GM12878 (cell line): ENCODE results near the gene CDC14A. TPM values are rescaled to one million over a fixed set of nuclear protein-coding genes. Genes with fewer than 3 reads are reported as not detected.

ENCODE experiments used
- ATAC-seq: fragments of 200-7000 bp; cut with Tn5 transposase; 3 replicates; pipeline ENCODE4 v1.9.1; 2020; ENCODE audit warnings: mild to moderate bottlenecking, moderate library complexity
- BruUV-seq: library from RNA; stranded (reverse); fragments of 400-500 nt; replicated peaks from 2 replicates; lab custom pipeline; 2021; lab: Mats Ljungman, UMichigan
- CTCF ChIA-PET: fragments of 300-600 bp; sonication (Branson Sonifier 250); formaldehyde crosslinking; extraction: SDS; loops from one replicate; lab custom pipeline; 2021; ENCODE audit warnings: inconsistent platforms; lab: Yijun Ruan, JAX
- POLR2A ChIA-PET: fragments of 350-600 bp; formaldehyde crosslinking; extraction: SDS; loops from one replicate; lab custom pipeline; 2021; ENCODE audit warnings: inconsistent platforms; lab: Charles Lee
- RAD21 ChIA-PET: fragments of 300-600 bp; sonication (Branson Sonifier 250); formaldehyde crosslinking; loops from one replicate; lab custom pipeline; 2023; ENCODE audit warnings: antibody characterized with exemption; ENCODE audit not compliant: unreplicated experiment; lab: Charles Lee
- SMC1A ChIA-PET: fragments of 300-600 bp; sonication (Branson Sonifier 250); formaldehyde crosslinking; loops from one replicate; lab custom pipeline; 2023; ENCODE audit not compliant: unreplicated experiment, uncharacterized antibody; lab: Charles Lee
- DNase-seq: peaks from one replicate; pipeline ENCODE4 v3.0.0-alpha.2; 2011; ENCODE audit warnings: low read depth, low spot score
- FAIRE-seq: peaks from 3 replicates; lab custom pipeline; 2011; peaks lifted over from hg19 to GRCh38; lab: Jason Lieb, UNC
- H2AFZ ChIP-seq: 2 replicates; pipeline ENCODE4 v1.6.0; 2011; ENCODE audit warnings: low read depth, low read length, control low read depth; ENCODE audit not compliant: control insufficient read depth
- H3K27ac ChIP-seq: 2 replicates; pipeline ENCODE4 v1.5.1; 2011; ENCODE audit warnings: control low read depth; ENCODE audit not compliant: control insufficient read depth, insufficient read depth
- H3K27me3 ChIP-seq, 2 experiments: replicated peaks in 1 of 2; 2 replicates each; pipeline versions ENCODE4 v1.6.0 to v1.6.1; 2011; ENCODE audit warnings: low read length in 1 of 2; ENCODE audit not compliant: control insufficient read depth in 2 of 2, insufficient read depth in 2 of 2
- H3K36me3 ChIP-seq, 2 experiments: 2 replicates each; pipeline ENCODE4 v1.5.1; 2011; ENCODE audit warnings: low read length in 1 of 2; ENCODE audit not compliant: control insufficient read depth in 2 of 2, insufficient read depth in 2 of 2
- H3K4me1 ChIP-seq: 2 replicates; pipeline ENCODE4 v1.6.1; 2011; ENCODE audit warnings: mild to moderate bottlenecking, low read length, moderate library complexity, mixed read lengths; ENCODE audit not compliant: control insufficient read depth, insufficient read depth
- H3K4me2 ChIP-seq: 2 replicates; pipeline ENCODE4 v1.6.0; 2011; ENCODE audit warnings: control low read depth; ENCODE audit not compliant: control insufficient read depth, insufficient read depth
- H3K4me3 ChIP-seq: fragments of 200-600 bp; sonication (generic); 2 replicates; pipeline ENCODE4 v1.5.1; 2016
- H3K79me2 ChIP-seq: 2 replicates; pipeline ENCODE4 v1.6.0; 2011; ENCODE audit warnings: low read length; ENCODE audit not compliant: control insufficient read depth, insufficient read depth
- H3K9ac ChIP-seq: 2 replicates; pipeline ENCODE4 v1.8.0; 2011; ENCODE audit warnings: low read length, control low read depth, mixed read lengths; ENCODE audit not compliant: control insufficient read depth, insufficient read depth
- H3K9me3 ChIP-seq: replicated peaks from 3 replicates; pipeline ENCODE4 v1.5.1; 2011; ENCODE audit warnings: mild to moderate bottlenecking, low read length; ENCODE audit not compliant: control insufficient read depth, insufficient read depth
- H4K20me1 ChIP-seq: 2 replicates; pipeline ENCODE4 v1.6.0; 2011; ENCODE audit not compliant: control insufficient read depth, insufficient read depth
- BRCA1 ChIP-seq: IDR thresholded peaks from 2 replicates; pipeline ENCODE4 v1.6.1; 2011; ENCODE audit warnings: low read depth, low read length, improper control_type of control experiment
- CTCF ChIP-seq, 3 experiments: IDR thresholded peaks in 2 of 3; conservative IDR thresholded peaks in 1 of 3; 2 replicates each; pipeline ENCODE4 v1.5.1; 2011; ENCODE audit warnings: low read depth in 3 of 3, low read length in 3 of 3, mild to moderate bottlenecking in 3 of 3, control low read depth in 2 of 3, moderate library complexity in 2 of 3, inconsistent platforms in 1 of 3, mixed read lengths in 1 of 3; ENCODE audit not compliant: control insufficient read depth in 2 of 3, insufficient read depth in 1 of 3; ENCODE audit errors: extremely low read depth in 1 of 3
- MEF2A ChIP-seq: IDR thresholded peaks from 2 replicates; pipeline ENCODE4 v1.6.1; 2011; ENCODE audit warnings: low read depth, mild to moderate bottlenecking, low read length, moderate library complexity; ENCODE audit not compliant: insufficient read depth
- PBX3 ChIP-seq: IDR thresholded peaks from 2 replicates; pipeline ENCODE4 v1.6.1; 2011; ENCODE audit warnings: mild to moderate bottlenecking, low read depth, low read length, moderate library complexity; ENCODE audit not compliant: insufficient replicate concordance
- PKNOX1 ChIP-seq: fragments of 450-650 bp; IDR thresholded peaks from 2 replicates; pipeline ENCODE4 v1.6.1; 2016; ENCODE audit warnings: mild to moderate bottlenecking
- POU2F2 ChIP-seq: IDR thresholded peaks from 3 replicates; pipeline ENCODE4 v1.6.1; 2011; ENCODE audit warnings: low read depth, mild to moderate bottlenecking, low read length, borderline replicate concordance
- RAD21 ChIP-seq: IDR thresholded peaks from 2 replicates; pipeline ENCODE4 v1.6.1; 2011; ENCODE audit warnings: mild to moderate bottlenecking, low read depth, low read length, moderate library complexity; ENCODE audit not compliant: insufficient read depth
- TAF1 ChIP-seq: IDR thresholded peaks from 2 replicates; pipeline ENCODE4 v1.6.1; 2011; ENCODE audit warnings: mild to moderate bottlenecking, low read depth, low read length, borderline replicate concordance
- WGBS: methylation state at CpG from one replicate; pipeline ENCODE4 v1.1.6; 2016; ENCODE audit warnings: low lambda C conversion rate; ENCODE audit not compliant: insufficient replicate concordance, insufficient coverage; ENCODE audit errors: missing lambda C conversion rate; 5-methylcytosine and 5-hydroxymethylcytosine counted together
- in situ Hi-C: fragments of 300-500 bp; cut with MboI; formaldehyde crosslinking; loops from 9 replicates; pipeline ENCODE4 v1.14.3; 2018; ENCODE audit warnings: mixed read lengths
- intact Hi-C: fragments of 100-400 bp; cut with micrococcal nuclease; formaldehyde crosslinking; loops from one replicate; pipeline ENCODE4 v1.14.2; 2022; ENCODE audit not compliant: unreplicated experiment
- polyA plus RNA-seq, 11 experiments: library from polyadenylated mRNA; depleted of rRNA in 4 of 11; unstranded in 6 of 11; stranded (reverse) in 5 of 11; fragments of >200 nt; fragmentation: Nextera tagmentation in 4 of 11; fragmentation: Illumina TruSeq in 1 of 11; extraction: Ambion mirVana in 4 of 11; extraction: Trizol in 1 of 11; gene quantifications; 1 replicate in 1 of 11; 2 replicates in 10 of 11; pipeline versions ENCODE4 v1.2.1 to v1.2.3, GENCODE V29; 2011 to 2016; ENCODE audit warnings: inconsistent platforms in 2 of 11, missing spikeins in 2 of 11, low read depth in 1 of 11
- total RNA-seq, 4 experiments: library from RNA; depleted of rRNA in 3 of 4; stranded (reverse); fragments of >200 nt in 3 of 4; fragmentation: Illumina TruSeq in 1 of 4; extraction: Trizol in 1 of 4; gene quantifications; 2 replicates each; pipeline versions ENCODE4 v1.2.1 to v1.2.3, GENCODE V29; 2013 to 2021

The CDC14A gene
- total and polyA plus RNA-seq, 10 of the 15 experiments (the other 5 are each of a cell fraction or from before 2014, with no cell fraction given) = 1.5 to 7.1 (median 5.5) TPM

DNA sequence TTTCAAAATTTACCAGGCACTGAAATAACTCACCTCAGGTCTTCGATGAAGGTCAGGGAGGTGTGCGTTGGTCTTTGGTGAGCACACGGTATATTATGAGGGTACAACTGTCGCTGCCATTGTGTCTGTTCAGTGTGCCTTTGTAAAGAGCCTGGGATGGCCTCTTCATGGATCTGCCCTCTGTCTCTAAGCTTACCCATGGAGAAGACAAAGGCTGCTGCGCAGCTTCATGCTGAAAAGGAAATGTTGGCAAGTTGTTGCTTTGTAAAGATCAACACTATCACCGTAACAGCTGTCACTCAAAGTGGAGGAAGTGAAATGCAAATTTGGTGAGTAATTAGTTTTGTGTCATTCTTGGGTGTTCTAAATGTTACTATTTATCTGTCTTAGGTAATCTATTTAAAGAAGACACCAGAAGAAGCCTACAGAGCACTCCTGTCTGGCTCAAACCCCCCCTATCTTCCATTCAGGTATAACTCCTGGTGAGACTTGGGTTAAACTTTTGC is 71.6 kb downstream of the CDC14A start:
- WGBS = 2% methylated on average over 6 of the region's 6 CpGs
- no peak overlapping the region for H3K9ac ChIP-seq
- TF ChIP-seq PKNOX1 (peak; percentile 96), BRCA1 (no peak), MEF2A (0 out of 2 replicates have a peak, but pooled peaks have one; percentile 10), RAD21 (0 out of 2 replicates have a peak, but pooled peaks have one; percentile 21), CTCF (IDR thresholded peaks at IDR 0.05 in 2 of 3, conservative IDR thresholded peaks at IDR 0.05 in 1 of 3; ENCODE audit: control insufficient read depth in 2 of 3, extremely low read depth in 1 of 3, insufficient read depth in 1 of 3, low read depth in 3 of 3, low read length in 3 of 3) (peak in 2 of 3 experiments; percentile 12 to 21; a peak in 1 of 6 replicates), POU2F2 (no peak), PBX3 (peak; percentile 85), TAF1 (no peak)
- ChIA-PET SMC1A (interaction anchor here (0.9 to 3.3 kb wide), 6 partner anchors 9 to 70 kb away, joined by 3 to 13 read pairs (median 6); no protein-coding TSS in a partner anchor), POLR2A (interaction anchor here (0.9 to 1.3 kb wide), 2 partner anchors 10 to 141 kb away, joined by 4 to 7 read pairs; no protein-coding TSS in a partner anchor), RAD21 (interaction anchor here (1.4 to 1.6 kb wide), 3 partner anchors 18 to 71 kb away, joined by 3 read pairs; no protein-coding TSS in a partner anchor), CTCF (interaction anchor here (0.7 to 3.6 kb wide), 10 partner anchors 9 to 299 kb away, joined by 3 to 22 read pairs (median 5); no protein-coding TSS in a partner anchor)
- in situ Hi-C loops (no loop called here), intact Hi-C loops (no loop called here)
- no peaks in the 10 kb centered on the region; the same call in 1 of the 2 replicates for H4K20me1 ChIP-seq
- ATAC-seq (peak; percentile 74), DNase-seq (peak; percentile 24), FAIRE-seq (peak; percentile 66)
- no peaks in the 10 kb centered on the region for H3K9me3 ChIP-seq
- H3K4me1 ChIP-seq = peaks cover 11% of the 10 kb centered on the region
- no peaks in the 10 kb centered on the region for H3K36me3 ChIP-seq
- no peaks in the 10 kb centered on the region for H3K79me2 ChIP-seq
- no peak overlapping the region for H3K27ac ChIP-seq
- peak overlapping the region; percentile 10; the same call in 1 of the 2 replicates for H2AFZ ChIP-seq
- H3K4me3 ChIP-seq = no peak overlapping the region
- no peaks in the 10 kb centered on the region for H3K27me3 ChIP-seq
- H3K4me2 ChIP-seq = peak overlapping the region; percentile 19; the same call in 1 of the 2 replicates
- no TSS peak for BruUV-seq
